Skin epidermis (tissue), 12 donors: ENCODE measurements around the gene MT1E.
"Not testable (repeated sequence)": the region's sequence is repeated elsewhere in the genome, so short reads cannot be mapped to it uniquely, and the experiment has no call there.

Source experiments
- H3K27ac ChIP-seq, 21 experiments: fragments of 200-600 bp; sonication (generic) in 11 of 21; one replicate each; pipeline ENCODE4 v1.5.0; 2020; ENCODE audit warnings: mild to moderate bottlenecking in 3 of 21, inconsistent platforms in 2 of 21, moderate library complexity in 2 of 21
- H3K4me3 ChIP-seq, 7 experiments: fragments of 200-600 bp; sonication (generic) in 2 of 7; one replicate each; pipeline ENCODE4 v1.5.0; 2020; ENCODE audit warnings: inconsistent platforms in 2 of 7, mild to moderate bottlenecking in 2 of 7, moderate library complexity in 1 of 7

MT1E gene

GRCh38 chr16:56621665-56622445 is 3.7 kb upstream of the MT1E start:
- not testable (repeated sequence) for H3K27ac ChIP-seq, H3K4me3 ChIP-seq

- not testable (repeated sequence) for H3K4me3 ChIP-seq, H3K27ac ChIP-seq
Measured at GRCh38 chr16:56623184-56623583, 2.4 kb upstream of the MT1E start.

DNA sequence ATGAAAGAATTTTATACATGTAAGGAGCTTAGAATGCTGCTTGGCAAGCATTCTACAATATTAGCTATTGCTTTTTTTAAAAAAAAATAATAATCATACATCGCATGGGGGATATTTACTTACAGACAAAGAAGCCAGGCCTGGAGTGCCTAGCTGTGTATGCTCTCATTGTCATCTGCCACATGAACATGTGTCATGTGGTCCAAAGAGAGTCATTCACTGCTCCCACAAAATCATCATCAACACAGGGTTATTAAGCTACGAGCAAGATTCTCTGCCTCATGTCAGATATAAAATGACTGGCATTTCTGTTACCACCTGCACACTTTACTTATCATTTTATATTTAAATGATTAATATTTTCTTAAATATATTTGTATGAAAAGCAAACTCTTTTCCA is 1.9 kb upstream of the MT1E start:
- Histone ChIP-seq H3K4me3 (no peak overlapping the region), H3K27ac (no peak overlapping the region)

GRCh38 chr16:56625943-56626654 is 518 bp downstream of the MT1E start:
- peak overlapping the region; percentile 62 to 96 (median 85) for H3K27ac ChIP-seq
- peak overlapping the region; percentile 30 to 65 (median 52) for H3K4me3 ChIP-seq

DNA sequence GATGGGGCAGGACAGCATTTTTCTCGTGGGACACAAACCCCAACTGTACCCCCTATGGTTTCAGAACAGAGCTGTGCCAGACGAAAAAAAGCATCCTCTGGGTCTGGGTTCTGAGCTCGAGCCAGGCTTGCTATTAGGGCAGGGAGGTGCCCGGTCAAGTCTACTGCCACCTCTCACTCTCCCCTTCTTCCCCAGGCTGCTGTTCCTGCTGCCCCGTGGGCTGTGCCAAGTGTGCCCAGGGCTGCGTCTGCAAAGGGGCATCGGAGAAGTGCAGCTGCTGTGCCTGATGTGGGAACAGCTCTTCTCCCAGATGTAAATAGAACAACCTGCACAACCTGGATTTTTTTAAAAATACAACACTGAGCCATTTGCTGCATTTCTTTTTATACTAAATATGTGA is 1.1 kb downstream of the MT1E start:
- Histone ChIP-seq H3K4me3 (peak overlapping the region; percentile 30 to 65 (median 52)), H3K27ac (peak overlapping the region in 17 of 21 experiments; percentile 79 to 96 (median 88))

DNA sequence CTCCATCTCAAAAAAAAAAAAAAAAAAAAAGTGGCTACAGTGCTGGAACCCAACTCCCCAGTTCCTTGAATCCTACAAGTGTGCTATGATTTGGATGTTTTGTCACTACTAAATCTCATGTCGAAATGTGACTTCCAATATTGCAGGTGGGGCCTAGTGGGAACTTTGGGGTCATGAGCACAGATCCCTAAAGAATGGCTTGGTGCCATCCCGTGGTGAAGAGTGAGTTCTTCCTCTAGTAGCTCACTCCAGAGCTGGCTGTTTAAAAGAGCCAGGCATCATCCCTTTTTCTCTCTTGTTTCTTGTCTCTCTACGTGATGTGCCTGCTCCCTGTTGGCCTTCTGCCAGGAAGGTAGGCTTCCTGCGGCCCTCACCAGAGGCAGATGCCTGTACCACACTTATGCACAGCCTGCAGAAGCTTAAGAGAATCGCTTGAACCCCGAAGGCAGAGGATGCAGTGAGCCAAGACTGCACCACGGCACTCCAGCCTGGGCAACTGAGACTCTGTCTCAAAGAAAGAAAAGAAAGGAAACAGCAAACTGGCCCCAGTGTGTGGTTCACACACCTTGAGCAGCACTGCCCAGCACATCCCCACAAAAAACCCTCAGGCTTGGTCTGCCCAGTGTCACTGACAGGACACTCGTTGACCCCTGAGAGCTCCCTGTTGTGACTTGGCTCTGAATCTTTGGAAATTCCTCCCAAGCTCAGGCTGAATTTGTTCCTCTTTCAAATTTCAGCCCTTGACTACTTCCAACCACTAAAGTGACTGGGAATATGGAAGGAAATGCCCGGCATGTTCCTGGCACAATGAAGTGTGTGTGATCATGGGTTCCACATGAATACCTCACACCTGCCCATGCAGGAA is 3.1 kb downstream of the MT1E start:
- Histone ChIP-seq H3K27ac (peak overlapping the region in 4 of 21 experiments; percentile 3 to 41 (median 40)), H3K4me3 (no peak overlapping the region)

- peak overlapping the region in 2 of 21 experiments; percentile 40 for H3K27ac ChIP-seq
- H3K4me3 ChIP-seq = no peak overlapping the region
Measured at GRCh38 chr16:56629531-56629930, 4.0 kb downstream of the MT1E start.

GRCh38 chr16:56630134-56630533 is 4.6 kb downstream of the MT1E start:
- no peak overlapping the region for H3K4me3 ChIP-seq
- H3K27ac ChIP-seq = no peak overlapping the region

DNA sequence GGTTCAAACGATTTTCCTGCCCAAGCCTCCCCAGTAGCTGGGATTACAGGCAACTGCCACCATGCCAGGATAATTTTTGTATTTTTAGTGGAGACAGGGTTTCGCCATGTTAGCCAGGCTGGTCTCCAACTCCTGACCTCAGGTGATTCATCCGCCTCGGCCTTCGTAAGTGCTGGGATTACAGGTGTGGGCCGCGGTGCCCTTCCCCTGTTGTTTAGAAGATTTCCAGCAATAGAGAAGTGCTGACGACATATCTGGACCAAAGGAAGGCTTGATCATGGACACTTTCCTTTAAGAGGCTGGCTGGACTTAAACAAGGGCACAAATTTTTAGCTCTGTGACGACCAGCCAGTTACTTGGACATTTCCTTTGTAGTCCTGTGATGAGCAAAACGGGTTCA is 5.6 kb downstream of the MT1E start:
- Histone ChIP-seq H3K4me3 (no peak overlapping the region), H3K27ac (peak overlapping the region in 9 of 21 experiments; percentile 31 to 90 (median 66))

GRCh38 chr16:56631832-56632155 is 6.2 kb downstream of the MT1E start:
- peak overlapping the region in 19 of 21 experiments; percentile 22 to 90 (median 57) for H3K27ac ChIP-seq
- H3K4me3 ChIP-seq = peak overlapping the region; percentile 19 to 47 (median 32)

DNA sequence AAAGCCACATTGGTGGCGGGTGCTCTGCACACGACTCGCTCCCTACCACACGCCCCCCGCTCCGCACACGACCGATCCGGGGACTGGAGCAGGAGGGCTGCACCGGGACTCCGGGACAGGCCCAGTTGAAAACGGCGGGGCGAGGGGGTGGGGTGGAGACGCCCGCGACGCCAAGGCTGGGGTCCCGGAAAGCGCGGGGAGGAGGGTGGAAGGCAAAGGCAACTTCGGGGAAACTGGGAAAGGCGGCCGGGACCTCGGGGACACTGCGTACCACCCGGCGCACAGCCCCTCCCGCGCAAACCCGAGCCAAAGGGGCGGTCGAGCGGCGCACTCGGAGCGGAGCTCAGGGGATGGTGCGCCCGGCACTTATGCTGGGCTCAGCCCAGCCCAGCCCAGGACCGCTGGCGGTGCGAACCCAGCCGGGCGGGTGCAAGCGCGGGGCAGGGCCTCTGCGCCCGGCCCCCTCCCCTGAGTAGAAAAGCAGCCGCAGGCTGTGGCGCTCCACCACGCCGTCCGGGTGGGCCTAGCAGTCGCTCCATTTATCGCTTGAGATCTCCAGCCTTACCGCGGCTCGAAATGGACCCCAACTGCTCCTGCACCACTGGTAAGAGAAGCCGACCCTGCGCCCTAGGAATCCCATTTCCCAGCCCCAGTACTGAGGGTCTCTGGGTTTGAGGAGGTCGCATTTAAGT is 6.7 kb downstream of the MT1E start, which contains the start of gene MT1M:
Gene MT1M (plus strand): TSS at position 504 of the 692 bp plus-strand sequence. CDS start 73 bp downstream, at position 577.
- Histone ChIP-seq H3K27ac (peak within 1 kb of the TSS in 19 of 21 experiments; percentile 31 to 90 (median 59)), H3K4me3 (peak within 1 kb of the TSS; percentile 19 to 47 (median 32))

DNA sequence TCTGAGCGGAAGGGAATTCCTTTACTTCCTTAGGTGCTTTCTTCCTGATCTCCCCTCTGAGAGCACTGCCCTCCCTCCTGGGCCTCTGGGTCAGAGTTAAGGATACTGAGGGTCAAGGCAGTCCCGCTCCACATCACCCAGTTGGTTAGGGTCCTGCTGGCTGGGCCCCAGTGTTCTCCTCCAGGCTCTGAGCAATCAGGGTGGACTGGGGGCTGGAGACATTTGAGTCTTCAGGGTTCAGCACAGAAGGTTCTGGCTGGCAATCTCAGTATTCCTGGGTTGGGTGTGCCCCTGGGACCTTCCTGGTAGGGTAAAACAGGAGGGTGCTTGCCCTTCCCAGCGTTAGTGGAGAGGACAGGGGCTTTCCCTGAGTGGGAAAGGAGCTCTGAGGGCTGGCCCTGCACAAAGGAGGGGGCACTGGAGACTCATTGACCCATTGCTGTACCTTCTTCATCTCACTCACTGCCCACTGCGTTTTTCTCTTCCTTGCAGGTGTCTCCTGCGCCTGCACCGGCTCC is 7.3 kb downstream of the MT1E start:
- Histone ChIP-seq H3K27ac (peak overlapping the region in 16 of 21 experiments; percentile 31 to 90 (median 60)), H3K4me3 (peak overlapping the region; percentile 19 to 47 (median 32))

DNA sequence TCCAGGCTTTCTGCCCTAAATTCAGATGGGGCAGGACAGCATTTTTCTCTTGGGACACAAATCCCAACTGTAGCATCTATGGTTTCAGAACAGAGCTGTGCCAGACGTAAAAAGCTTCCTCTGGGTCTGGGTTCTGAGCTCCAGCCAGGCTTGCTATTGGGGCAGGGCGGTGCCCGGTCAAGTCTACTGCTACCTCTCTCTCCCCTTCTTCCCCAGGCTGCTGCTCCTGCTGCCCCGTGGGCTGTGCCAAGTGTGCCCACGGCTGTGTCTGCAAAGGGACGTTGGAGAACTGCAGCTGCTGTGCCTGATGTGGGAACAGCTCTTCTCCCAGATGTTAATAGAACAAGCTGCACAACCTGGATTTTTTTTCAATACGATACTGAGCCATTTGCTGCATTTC is 8.0 kb downstream of the MT1E start:
- Histone ChIP-seq H3K27ac (peak overlapping the region in 8 of 21 experiments; percentile 11 to 90 (median 70)), H3K4me3 (peak overlapping the region in 2 of 7 experiments; percentile 6 to 47)

DNA sequence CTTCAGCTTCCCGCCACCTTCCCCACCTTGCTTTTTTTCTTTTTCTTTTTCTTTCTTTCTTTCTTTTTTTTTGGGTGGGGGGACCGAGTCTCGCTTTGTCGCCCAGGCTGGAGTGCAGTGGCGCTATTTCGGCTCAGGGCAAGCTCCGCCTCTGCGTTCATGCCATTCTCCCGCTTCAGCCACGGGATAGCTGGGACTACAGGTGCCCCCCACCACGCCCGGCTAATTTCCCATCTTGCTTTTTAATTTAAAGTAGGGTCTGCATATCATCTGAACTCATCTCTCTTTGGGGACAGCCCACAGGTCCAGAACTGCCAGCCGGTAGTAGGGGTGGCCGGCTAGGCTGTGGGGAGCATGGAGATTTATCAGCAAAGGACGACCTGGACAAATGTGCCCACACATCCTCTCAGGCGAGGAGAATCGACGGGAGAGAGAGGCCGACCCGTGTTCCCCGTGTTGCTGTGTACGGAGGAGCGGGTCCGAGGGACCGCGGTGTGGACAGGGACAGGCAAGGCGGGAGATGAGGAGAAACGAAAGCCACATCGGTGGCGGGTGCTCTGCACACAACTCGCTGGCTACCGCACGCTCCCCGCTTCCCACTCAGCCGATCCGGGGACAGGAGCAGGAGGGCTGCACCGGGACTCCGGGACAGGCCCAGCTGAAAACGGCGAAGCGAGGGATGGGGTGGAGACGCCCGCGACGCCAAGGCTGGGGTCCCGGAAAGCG is 9.3 kb downstream of the MT1E start:
- Histone ChIP-seq H3K27ac (no peak overlapping the region), H3K4me3 (no peak overlapping the region)

GRCh38 chr16:56635441-56635967 is 9.9 kb downstream of the MT1E start:
- no peak overlapping the region for H3K4me3 ChIP-seq
- H3K27ac ChIP-seq = no peak overlapping the region

- no peak overlapping the region for H3K4me3 ChIP-seq
- no peak overlapping the region for H3K27ac ChIP-seq
Measured at GRCh38 chr16:56636616-56637413, 11.2 kb downstream of the MT1E start.
